ENCODE measurements around the gene ARMC5.

The ARMC5 gene

GRCh38 chr16:31475946-31476302, 16.6 kb downstream of the ARMC5 start:
- H3K4me3 ChIP-seq (ENCODE audit: low read length) = no peak overlapping the region
- TF ChIP-seq CTCF (conservative IDR thresholded peaks at IDR 0.05; ENCODE audit: low read length) = no peak
- DNase-seq (ENCODE audit: low read depth) = no peak

DNA sequence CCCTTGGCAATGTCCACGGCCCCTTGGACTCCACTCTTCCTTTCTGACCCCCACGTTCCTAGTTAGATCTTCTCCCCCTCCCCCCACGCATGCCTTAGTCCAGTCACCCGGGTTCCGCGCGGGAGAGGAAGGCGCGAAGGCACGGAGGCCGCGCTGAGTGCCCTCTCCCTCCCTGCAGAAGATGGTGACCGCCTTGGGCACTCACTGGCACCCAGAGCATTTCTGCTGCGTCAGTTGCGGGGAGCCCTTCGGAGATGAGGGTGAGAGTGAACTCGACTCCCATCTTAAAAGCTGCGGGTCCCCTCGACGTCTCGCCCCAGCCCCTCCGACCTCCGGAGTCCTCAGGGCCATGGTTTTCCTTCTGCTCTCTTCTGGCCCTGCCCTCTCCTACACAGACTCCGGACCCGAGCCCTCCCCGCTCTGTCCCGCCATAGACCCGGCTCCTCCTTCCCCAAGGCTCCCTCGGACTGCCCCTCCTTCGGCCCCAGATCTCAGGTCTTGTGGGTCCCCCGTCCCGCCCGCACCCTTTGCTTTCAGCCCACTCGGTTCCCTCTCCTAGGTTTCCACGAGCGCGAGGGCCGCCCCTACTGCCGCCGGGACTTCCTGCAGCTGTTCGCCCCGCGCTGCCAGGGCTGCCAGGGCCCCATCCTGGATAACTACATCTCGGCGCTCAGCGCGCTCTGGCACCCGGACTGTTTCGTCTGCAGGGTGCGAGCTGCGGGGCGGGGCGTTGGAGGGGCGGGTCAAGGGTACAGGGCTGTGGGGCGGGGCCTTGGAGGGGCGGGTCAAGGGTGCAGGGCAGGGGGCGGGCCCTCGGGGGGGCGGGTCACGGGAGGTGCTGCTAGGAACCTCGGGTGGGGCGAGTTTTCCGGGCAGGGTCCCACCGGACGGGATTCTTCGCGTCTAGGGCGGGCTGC, 17.3 kb downstream of the ARMC5 start:
- no peak for DNase-seq (ENCODE audit: low read depth)
- no peak overlapping the region for H3K4me3 ChIP-seq (ENCODE audit: low read length)

GRCh38 chr16:31477220-31478216, 18.2 kb downstream of the ARMC5 start:
- no peak for DNase-seq (ENCODE audit: low read depth)
- H3K4me3 ChIP-seq (ENCODE audit: low read length) = no peak overlapping the region
- no peak for TF ChIP-seq CTCF (conservative IDR thresholded peaks at IDR 0.05; ENCODE audit: low read length)

More for the DNA sequence above, 17.3 kb downstream of the ARMC5 start:
- TF ChIP-seq CTCF (conservative IDR thresholded peaks at IDR 0.05; ENCODE audit: low read length) = no peak

- TF ChIP-seq CTCF (conservative IDR thresholded peaks at IDR 0.05; ENCODE audit: low read length) = no peak
- no peak for DNase-seq (ENCODE audit: low read depth)
- no peak overlapping the region for H3K4me3 ChIP-seq (ENCODE audit: low read length)
These were observed 19.7 kb downstream of the ARMC5 start for GRCh38 chr16:31478956-31479355.

GRCh38 chr16:31479751-31480150, 20.4 kb downstream of the ARMC5 start:
- no peak for TF ChIP-seq CTCF (conservative IDR thresholded peaks at IDR 0.05; ENCODE audit: low read length)
- no peak overlapping the region for H3K4me3 ChIP-seq (ENCODE audit: low read length)
- no peak for DNase-seq (ENCODE audit: low read depth)

DNA sequence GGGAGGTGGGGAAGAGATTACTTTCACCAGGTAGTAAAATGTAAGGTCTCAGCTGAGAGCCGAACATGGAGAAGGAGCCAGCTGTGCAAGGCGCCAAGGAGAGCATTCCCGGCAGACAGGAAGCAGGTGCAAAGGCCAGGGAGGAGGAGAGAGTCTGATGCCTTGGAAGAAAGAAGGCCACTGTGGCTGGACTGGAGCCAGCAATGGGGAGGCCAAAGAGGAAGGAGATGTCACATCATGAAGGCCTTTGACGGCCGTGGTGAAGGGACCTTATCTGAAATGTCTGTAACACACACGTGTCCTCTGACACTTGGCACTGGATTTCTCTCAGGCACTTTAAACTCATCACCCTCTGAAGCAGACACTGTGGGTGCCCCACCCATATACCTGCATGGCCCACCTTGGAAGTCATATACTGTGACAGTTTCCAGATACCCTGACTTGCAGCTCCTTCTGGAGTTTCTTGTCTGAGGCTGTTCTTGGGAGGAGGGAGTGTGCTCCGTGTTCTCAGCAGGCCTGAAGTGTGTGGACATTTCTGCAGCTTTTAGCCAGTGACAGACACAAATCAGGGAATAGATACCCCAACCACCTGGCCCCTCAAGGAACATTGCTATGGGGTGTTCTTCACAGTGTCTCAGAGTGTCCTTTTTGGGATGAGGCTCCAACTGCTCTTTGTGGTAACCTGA, 21.7 kb downstream of the ARMC5 start:
- TF ChIP-seq CTCF (conservative IDR thresholded peaks at IDR 0.05; ENCODE audit: low read length) = no peak
- no peak overlapping the region for H3K4me3 ChIP-seq (ENCODE audit: low read length)
- no peak for DNase-seq (ENCODE audit: low read depth)
